ENCODE results near the gene C8G. TPM values are rescaled to one million over a fixed set of nuclear protein-coding genes. Genes with fewer than 3 reads are reported as not detected.

Gene C8G
- total RNA-seq, 1 experiment from 2014 or later, result 0.85 TPM

DNA sequence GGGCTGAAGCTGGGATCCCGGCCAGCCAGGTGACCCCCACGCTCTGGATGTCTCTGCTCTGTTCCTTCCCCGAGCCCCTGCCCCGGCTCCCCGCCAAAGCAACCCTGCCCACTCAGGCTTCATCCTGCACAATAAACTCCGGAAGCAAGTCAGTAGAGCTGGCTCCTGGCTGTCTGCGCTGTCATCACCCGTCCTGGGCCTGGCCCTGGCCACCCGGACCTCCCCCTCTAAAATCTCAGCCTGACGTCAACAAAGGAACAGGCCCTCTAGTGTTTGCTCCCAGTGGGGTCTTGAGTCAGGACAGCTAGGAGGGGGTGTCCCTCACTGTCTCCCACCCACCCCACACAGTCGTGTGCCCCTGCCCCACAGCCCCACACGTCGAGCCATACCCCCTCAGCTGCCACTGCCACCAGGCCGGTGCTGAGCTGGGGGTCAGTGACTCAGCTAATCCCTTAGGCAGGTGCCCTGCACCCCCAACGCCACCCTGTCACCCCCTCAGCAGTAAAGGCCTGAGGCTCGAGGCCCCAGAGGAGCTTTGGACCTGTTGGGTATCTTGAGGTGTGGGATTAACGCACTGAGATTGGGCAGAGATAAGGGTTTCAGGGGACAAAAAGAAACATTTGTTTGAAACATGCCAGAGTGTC is 36.7 kb downstream of the C8G start:
- H3K36me3 Mint-ChIP-seq, result no peaks in the 10 kb centered on the region
- CTCF ChIA-PET, result interaction anchor here (0.9 to 1.9 kb wide), 6 partner anchors 10 to 86 kb away, joined by 3 to 10 read pairs (median 7); partner anchors contain the start of genes NPDC1 and PAXX
- H3K9me3 Mint-ChIP-seq, result no peaks in the 10 kb centered on the region
- ATAC-seq (no peak), DNase-seq (ENCODE audit: low spot score) (no peak)
- POLR2A ChIA-PET, result no interaction called here
- H3K27ac Mint-ChIP-seq, result no peak overlapping the region
- H3K27me3 Mint-ChIP-seq (ENCODE audit: low read depth), result peaks cover 20% of the 10 kb centered on the region
- TF ChIP-seq GRHL2 (CRISPR knock-in tag; IDR thresholded peaks at IDR 0.05; ENCODE audit: insufficient replicate concordance, severe bottlenecking) (no peak), SMAD3 (CRISPR knock-in tag; IDR thresholded peaks at IDR 0.05; ENCODE audit: borderline replicate concordance) (no peak), ZNF138 (CRISPR knock-in tag; conservative IDR thresholded peaks at IDR 0.05) (no peak), CBFB (CRISPR knock-in tag; IDR thresholded peaks at IDR 0.05; ENCODE audit: low read depth) (no peak)
- TF ChIP-seq, protein P1, sequence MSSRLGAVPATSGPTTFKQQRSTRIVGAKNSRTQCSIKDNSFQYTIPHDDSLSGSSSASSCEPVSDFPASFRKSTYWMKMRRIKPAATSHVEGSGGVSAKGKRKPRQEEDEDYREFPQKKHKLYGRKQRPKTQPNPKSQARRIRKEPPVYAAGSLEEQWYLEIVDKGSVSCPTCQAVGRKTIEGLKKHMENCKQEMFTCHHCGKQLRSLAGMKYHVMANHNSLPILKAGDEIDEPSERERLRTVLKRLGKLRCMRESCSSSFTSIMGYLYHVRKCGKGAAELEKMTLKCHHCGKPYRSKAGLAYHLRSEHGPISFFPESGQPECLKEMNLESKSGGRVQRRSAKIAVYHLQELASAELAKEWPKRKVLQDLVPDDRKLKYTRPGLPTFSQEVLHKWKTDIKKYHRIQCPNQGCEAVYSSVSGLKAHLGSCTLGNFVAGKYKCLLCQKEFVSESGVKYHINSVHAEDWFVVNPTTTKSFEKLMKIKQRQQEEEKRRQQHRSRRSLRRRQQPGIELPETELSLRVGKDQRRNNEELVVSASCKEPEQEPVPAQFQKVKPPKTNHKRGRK (CRISPR knock-in tag; IDR thresholded peaks at IDR 0.05; ENCODE audit: borderline replicate concordance), result no peak
- peaks cover 3% of the 10 kb centered on the region; the same call in 1 of the 2 replicates for H3K4me1 Mint-ChIP-seq
- H3K4me3 Mint-ChIP-seq, result no peak overlapping the region

DNA sequence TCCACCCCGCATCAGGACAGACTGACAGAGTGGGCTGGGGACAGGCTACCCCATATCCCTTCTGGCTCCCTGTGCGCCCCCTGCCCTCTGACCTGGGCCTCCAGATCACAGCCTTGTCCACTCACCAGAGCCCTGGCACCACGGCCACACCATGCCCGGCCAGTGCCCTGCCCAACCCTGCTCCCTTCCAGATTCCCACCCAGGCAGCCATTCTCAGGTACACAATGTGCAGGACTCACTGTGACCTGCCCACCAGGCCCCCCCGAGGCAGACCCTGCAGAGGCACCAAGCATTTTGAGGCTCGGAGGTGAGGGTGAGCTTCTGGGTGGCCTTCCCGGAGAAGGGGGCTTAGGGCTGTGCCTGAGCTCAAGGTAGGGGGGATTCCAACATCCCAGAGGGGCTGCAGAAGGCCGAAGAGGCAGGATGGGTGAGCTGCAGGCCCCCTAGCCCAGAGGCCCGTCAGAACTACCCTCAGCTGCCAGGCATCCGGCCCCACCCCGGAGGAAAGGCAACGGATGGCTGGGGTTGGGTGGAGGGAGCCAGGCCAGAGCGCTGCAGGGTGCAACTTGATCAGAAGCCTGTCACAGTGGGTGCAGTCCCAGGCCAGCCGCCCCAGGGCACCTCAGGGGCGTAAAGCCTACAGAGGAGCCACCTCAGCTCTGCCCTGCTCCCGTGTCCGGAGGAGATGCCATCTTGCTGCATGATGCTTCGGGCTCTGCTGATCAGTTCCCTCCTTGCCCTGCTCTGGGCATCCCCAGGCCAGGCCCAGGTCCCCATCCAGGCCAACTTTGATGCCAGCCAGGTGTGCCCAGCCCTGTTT is 37.4 kb downstream of the C8G start, which contains the start of gene LCNL1:
Gene LCNL1, plus strand, starts transcription at position 762 of the 820 bp plus-strand sequence. CDS start 594 bp downstream, outside the sequence.
- peaks cover 22% of the 10 kb centered on the region for H3K27me3 Mint-ChIP-seq (ENCODE audit: low read depth)

DNA sequence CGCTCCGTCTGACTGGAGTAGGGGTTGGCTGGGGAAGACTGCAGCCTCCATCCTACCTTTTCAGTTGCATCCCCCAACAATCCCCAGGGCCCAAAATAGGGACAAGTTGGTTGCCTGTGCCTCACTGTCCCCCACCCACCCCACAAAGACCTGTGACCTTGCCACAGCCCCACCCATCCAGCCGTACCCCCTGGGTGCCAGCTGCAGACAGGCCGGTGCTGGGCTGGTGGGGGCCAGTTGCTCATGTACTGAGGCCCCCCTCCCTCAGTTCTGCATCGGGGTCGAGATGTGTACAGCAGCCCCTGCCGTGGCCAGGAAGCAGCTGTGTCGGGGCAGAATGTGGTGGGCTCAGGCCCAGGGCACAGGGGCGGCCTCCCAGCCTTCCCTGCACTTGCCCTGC is 38.1 kb downstream of the C8G start:
- TF ChIP-seq, protein P2, sequence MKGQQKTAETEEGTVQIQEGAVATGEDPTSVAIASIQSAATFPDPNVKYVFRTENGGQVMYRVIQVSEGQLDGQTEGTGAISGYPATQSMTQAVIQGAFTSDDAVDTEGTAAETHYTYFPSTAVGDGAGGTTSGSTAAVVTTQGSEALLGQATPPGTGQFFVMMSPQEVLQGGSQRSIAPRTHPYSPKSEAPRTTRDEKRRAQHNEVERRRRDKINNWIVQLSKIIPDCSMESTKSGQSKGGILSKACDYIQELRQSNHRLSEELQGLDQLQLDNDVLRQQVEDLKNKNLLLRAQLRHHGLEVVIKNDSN (CRISPR knock-in tag; IDR thresholded peaks at IDR 0.05), result no peak
- TF ChIP-seq SP1 (CRISPR knock-in tag; conservative IDR thresholded peaks at IDR 0.05) (no peak), JAZF1 (CRISPR knock-in tag; IDR thresholded peaks at IDR 0.05) (no peak), CREB1 (CRISPR knock-in tag; IDR thresholded peaks at IDR 0.05) (no peak), ESRRA (CRISPR knock-in tag; IDR thresholded peaks at IDR 0.05; ENCODE audit: borderline replicate concordance) (no peak), PRRX2 (CRISPR knock-in tag; IDR thresholded peaks at IDR 0.05) (no peak)
- TF ChIP-seq, protein P3, sequence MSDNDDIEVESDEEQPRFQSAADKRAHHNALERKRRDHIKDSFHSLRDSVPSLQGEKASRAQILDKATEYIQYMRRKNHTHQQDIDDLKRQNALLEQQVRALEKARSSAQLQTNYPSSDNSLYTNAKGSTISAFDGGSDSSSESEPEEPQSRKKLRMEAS (CRISPR knock-in tag; IDR thresholded peaks at IDR 0.05), result no peak
- ChIA-PET POLR2A (no interaction called here), CTCF (interaction anchor here (1.8 kb wide), 1 partner anchor 9 kb away, joined by 8 read pairs; the partner anchor contains the start of gene PAXX)
- DNase-seq (ENCODE audit: low spot score), result no peak
- H3K27ac Mint-ChIP-seq, result no peak overlapping the region
- no peak overlapping the region for H3K4me3 Mint-ChIP-seq
- H3K9me3 Mint-ChIP-seq, result no peaks in the 10 kb centered on the region
- H3K27me3 Mint-ChIP-seq (ENCODE audit: low read depth), result peaks cover 28% of the 10 kb centered on the region
- H3K36me3 Mint-ChIP-seq, result no peaks in the 10 kb centered on the region
- ATAC-seq, result no peak
- no peaks in the 10 kb centered on the region for H3K4me1 Mint-ChIP-seq

More for the DNA sequence above, 37.4 kb downstream of the C8G start, which contains the start of gene LCNL1:
- H3K36me3 Mint-ChIP-seq, result no peaks in the 10 kb centered on the region
- no peak within 1 kb of the TSS for H3K4me3 Mint-ChIP-seq
- H3K27ac Mint-ChIP-seq, result peak within 1 kb of the TSS; percentile 4
- ChIA-PET POLR2A (no interaction called here), CTCF (interaction anchor here (1.4 to 1.9 kb wide), 4 partner anchors 9 to 53 kb away, joined by 3 to 10 read pairs (median 8); partner anchors contain the start of gene PAXX)
- ATAC-seq, result no peak
- TF ChIP-seq TEAD4 (CRISPR knock-in tag; IDR thresholded peaks at IDR 0.05) (no peak), ESRRA (CRISPR knock-in tag; IDR thresholded peaks at IDR 0.05; ENCODE audit: borderline replicate concordance) (no peak), ZNF138 (CRISPR knock-in tag; conservative IDR thresholded peaks at IDR 0.05) (no peak), GTF2I (CRISPR knock-in tag; conservative IDR thresholded peaks at IDR 0.05) (no peak), NR1H2 (CRISPR knock-in tag; IDR thresholded peaks at IDR 0.05) (no peak), ZNF317 (CRISPR knock-in tag; IDR thresholded peaks at IDR 0.05; ENCODE audit: borderline replicate concordance, low read depth) (no peak)
- H3K9me3 Mint-ChIP-seq, result no peaks in the 10 kb centered on the region
- no peak for DNase-seq (ENCODE audit: low spot score)
- H3K4me1 Mint-ChIP-seq, result peaks cover 1% of the 10 kb centered on the region; the same call in 1 of the 2 replicates

Data from WTC11 (cell line).